H1 (cell line): ENCODE results near the gene MALT1.

ENCODE experiments used
- EP300 ChIP-seq, 2 experiments: IDR thresholded peaks; 1 replicate in 1 of 2; 2 replicates in 1 of 2; pipeline ENCODE4 v1.6.1; 2011 to 2012; ENCODE audit warnings: low read depth in 2 of 2, low read length in 2 of 2, mild to moderate bottlenecking in 2 of 2, borderline replicate concordance in 1 of 2, inconsistent platforms in 1 of 2, moderate library complexity in 1 of 2
- TF ChIP-seq, protein P1 (sequence below): IDR thresholded peaks from 2 replicates; pipeline ENCODE4 v1.6.1; 2011; ENCODE audit warnings: low read length, improper control_type of control experiment
- TF ChIP-seq, protein P2 (sequence below): IDR thresholded peaks from 2 replicates; pipeline ENCODE4 v1.6.1; 2012; ENCODE audit warnings: low read length, inconsistent platforms

DNA sequence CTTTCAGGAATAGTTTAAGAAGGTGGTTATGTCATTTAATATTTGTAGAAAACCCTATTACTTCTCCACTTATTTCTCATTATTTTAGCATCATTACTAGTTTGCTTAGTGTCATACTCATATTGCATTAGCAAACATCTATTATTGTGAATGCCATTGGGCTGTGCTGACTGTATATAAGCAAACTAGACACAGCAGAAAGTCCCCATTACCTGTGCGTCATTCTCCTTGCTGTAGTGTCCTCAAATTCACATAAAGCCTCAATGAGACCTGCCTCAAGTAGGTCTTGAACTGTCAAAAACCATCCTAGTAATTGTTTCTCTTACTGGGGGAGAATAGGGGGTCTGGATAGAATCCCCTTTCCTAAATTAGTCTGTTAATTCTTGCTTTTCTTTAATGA, 43.6 kb downstream of the MALT1 start:
- TF ChIP-seq, protein P1, sequence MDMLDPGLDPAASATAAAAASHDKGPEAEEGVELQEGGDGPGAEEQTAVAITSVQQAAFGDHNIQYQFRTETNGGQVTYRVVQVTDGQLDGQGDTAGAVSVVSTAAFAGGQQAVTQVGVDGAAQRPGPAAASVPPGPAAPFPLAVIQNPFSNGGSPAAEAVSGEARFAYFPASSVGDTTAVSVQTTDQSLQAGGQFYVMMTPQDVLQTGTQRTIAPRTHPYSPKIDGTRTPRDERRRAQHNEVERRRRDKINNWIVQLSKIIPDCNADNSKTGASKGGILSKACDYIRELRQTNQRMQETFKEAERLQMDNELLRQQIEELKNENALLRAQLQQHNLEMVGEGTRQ, result no peak
- TF ChIP-seq, protein P2, sequence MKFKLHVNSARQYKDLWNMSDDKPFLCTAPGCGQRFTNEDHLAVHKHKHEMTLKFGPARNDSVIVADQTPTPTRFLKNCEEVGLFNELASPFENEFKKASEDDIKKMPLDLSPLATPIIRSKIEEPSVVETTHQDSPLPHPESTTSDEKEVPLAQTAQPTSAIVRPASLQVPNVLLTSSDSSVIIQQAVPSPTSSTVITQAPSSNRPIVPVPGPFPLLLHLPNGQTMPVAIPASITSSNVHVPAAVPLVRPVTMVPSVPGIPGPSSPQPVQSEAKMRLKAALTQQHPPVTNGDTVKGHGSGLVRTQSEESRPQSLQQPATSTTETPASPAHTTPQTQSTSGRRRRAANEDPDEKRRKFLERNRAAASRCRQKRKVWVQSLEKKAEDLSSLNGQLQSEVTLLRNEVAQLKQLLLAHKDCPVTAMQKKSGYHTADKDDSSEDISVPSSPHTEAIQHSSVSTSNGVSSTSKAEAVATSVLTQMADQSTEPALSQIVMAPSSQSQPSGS, result no peak
- TF ChIP-seq EP300 (IDR thresholded peaks at IDR 0.05; ENCODE audit: borderline replicate concordance in 1 of 2, low read depth in 2 of 2, low read length in 2 of 2), result no peak
